ENCODE results near the gene FNTB.

- TF ChIP-seq CTCF (IDR thresholded peaks at IDR 0.05; ENCODE audit: poor library complexity, severe bottlenecking) (no peak), TAF1 (IDR thresholded peaks at IDR 0.05; ENCODE audit: low read depth) (no peak), POLR2AphosphoS5 (IDR thresholded peaks at IDR 0.05) (no peak), EP300 (conservative IDR thresholded peaks at IDR 0.05; ENCODE audit: poor library complexity, severe bottlenecking) (no peak), MXI1 (conservative IDR thresholded peaks at IDR 0.05; ENCODE audit: poor library complexity, severe bottlenecking) (no peak), REST (IDR thresholded peaks at IDR 0.05; ENCODE audit: borderline replicate concordance) (no peak), RAD21 (conservative IDR thresholded peaks at IDR 0.05) (no peak), EZH2 (IDR thresholded peaks at IDR 0.05; ENCODE audit: borderline replicate concordance, insufficient read depth, low read length, poor library complexity, severe bottlenecking) (no peak), SMC3 (conservative IDR thresholded peaks at IDR 0.05; ENCODE audit: poor library complexity) (no peak)
These were observed 66.1 kb downstream of the FNTB start for GRCh38 chr14:65052832-65053231.
